HG03039 (cell line): Measurements from ENCODE around the gene PCYOX1L.
"Not testable (repeated sequence)": the region's sequence is repeated elsewhere in the genome, so short reads cannot be mapped to it uniquely, and the experiment has no call there.

Experiments
- ATAC-seq: cut with Tn5 transposase; IDR thresholded peaks from one replicate; pipeline ENCODE4 v1.9.1; 2021; ENCODE audit warnings: mild to moderate bottlenecking, moderate library complexity; ENCODE audit not compliant: unreplicated experiment

PCYOX1L gene

GRCh38 chr5:149382517-149383220, 24.8 kb downstream of the PCYOX1L start:
- ATAC-seq, result no peak

- ATAC-seq, result no peak
These were observed 25.6 kb downstream of the PCYOX1L start for GRCh38 chr5:149383399-149383798.

GRCh38 chr5:149386166-149386565, 28.3 kb downstream of the PCYOX1L start:
- no peak for ATAC-seq

- no peak for ATAC-seq
These were observed 29.3 kb downstream of the PCYOX1L start for GRCh38 chr5:149387081-149387631.

GRCh38 chr5:149387982-149388381, 30.1 kb downstream of the PCYOX1L start:
- ATAC-seq, result no peak

- no peak for ATAC-seq
These were observed 30.8 kb downstream of the PCYOX1L start for GRCh38 chr5:149388498-149389190.

- ATAC-seq, result no peak
These were observed 32.0 kb downstream of the PCYOX1L start for GRCh38 chr5:149389552-149390495.

- not testable (repeated sequence) for ATAC-seq
These were observed 33.2 kb downstream of the PCYOX1L start for GRCh38 chr5:149391076-149391475.

- no peak for ATAC-seq
These were observed 33.7 kb downstream of the PCYOX1L start for GRCh38 chr5:149391524-149391923.

GRCh38 chr5:149392718-149393117, 34.9 kb downstream of the PCYOX1L start:
- ATAC-seq, result no peak

GRCh38 chr5:149394996-149395395, 37.1 kb downstream of the PCYOX1L start:
- not testable (repeated sequence) for ATAC-seq

- no peak for ATAC-seq
These were observed 39.7 kb downstream of the PCYOX1L start for GRCh38 chr5:149397530-149397929.

- not testable (repeated sequence) for ATAC-seq
These were observed 41.0 kb downstream of the PCYOX1L start for GRCh38 chr5:149398747-149399266.

GRCh38 chr5:149399775-149400174, 41.9 kb downstream of the PCYOX1L start:
- no peak for ATAC-seq

GRCh38 chr5:149400304-149400703, 42.5 kb downstream of the PCYOX1L start:
- ATAC-seq, result no peak

- no peak for ATAC-seq
These were observed 43.2 kb downstream of the PCYOX1L start for GRCh38 chr5:149401051-149401450.

GRCh38 chr5:149402291-149402690, 44.4 kb downstream of the PCYOX1L start:
- ATAC-seq, result no peak

GRCh38 chr5:149403923-149404745, 46.3 kb downstream of the PCYOX1L start:
- ATAC-seq, result no peak

- no peak for ATAC-seq
These were observed 47.1 kb downstream of the PCYOX1L start for GRCh38 chr5:149404746-149405549.
